ENCODE data around the gene ERC1.

Gene ERC1

DNA sequence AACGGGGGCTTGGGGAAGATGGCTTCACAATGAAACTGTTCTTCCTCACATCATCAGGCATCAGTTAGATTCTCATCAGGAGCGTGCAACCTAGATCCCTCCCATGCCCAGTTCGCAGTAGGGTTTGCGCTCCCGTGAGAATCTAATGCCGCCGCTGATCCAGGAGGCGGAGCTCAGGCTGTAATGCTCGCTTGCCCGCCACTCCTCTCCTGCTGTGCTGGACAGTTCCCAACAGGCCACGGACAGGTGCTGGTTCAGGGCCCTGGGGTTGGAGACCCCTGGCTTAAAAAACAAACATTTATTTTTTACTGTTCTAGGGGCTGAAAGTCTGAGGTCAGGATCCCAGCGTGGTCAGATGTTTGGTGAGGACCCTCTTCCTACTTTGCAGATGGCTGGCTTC is 422.9 kb downstream of the ERC1 start:
- Histone ChIP-seq H4K20me1 (ENCODE audit: insufficient read depth, low read length) (no peaks in the 10 kb centered on the region), H3F3A (ENCODE audit: insufficient read depth, low read length) (no peaks in the 10 kb centered on the region), H3K36me3 (ENCODE audit: insufficient read depth, low read length) (peaks cover 51% of the 10 kb centered on the region), H3K4me2 (ENCODE audit: low read length) (no peak overlapping the region), H3K27me3 (ENCODE audit: insufficient read depth, low read length) (no peaks in the 10 kb centered on the region), H3K27ac (ENCODE audit: low read depth, low read length, poor library complexity, severe bottlenecking) (no peak overlapping the region), H3K9me3 (ENCODE audit: low read length) (no peaks in the 10 kb centered on the region), H3K79me2 (ENCODE audit: insufficient read depth, low read length) (no peaks in the 10 kb centered on the region), H3K4me3 (ENCODE audit: low read depth, low read length, poor library complexity, severe bottlenecking) (no peak overlapping the region), H3K9me2 (ENCODE audit: low read depth, low read length) (no peaks in the 10 kb centered on the region), H2AFZ (ENCODE audit: low read length) (no peak overlapping the region), H3K9ac (ENCODE audit: low read length) (no peak overlapping the region), H3K4me1 (ENCODE audit: insufficient read depth, low read length, severe bottlenecking) (no peaks in the 10 kb centered on the region)
- TF ChIP-seq, protein P1, sequence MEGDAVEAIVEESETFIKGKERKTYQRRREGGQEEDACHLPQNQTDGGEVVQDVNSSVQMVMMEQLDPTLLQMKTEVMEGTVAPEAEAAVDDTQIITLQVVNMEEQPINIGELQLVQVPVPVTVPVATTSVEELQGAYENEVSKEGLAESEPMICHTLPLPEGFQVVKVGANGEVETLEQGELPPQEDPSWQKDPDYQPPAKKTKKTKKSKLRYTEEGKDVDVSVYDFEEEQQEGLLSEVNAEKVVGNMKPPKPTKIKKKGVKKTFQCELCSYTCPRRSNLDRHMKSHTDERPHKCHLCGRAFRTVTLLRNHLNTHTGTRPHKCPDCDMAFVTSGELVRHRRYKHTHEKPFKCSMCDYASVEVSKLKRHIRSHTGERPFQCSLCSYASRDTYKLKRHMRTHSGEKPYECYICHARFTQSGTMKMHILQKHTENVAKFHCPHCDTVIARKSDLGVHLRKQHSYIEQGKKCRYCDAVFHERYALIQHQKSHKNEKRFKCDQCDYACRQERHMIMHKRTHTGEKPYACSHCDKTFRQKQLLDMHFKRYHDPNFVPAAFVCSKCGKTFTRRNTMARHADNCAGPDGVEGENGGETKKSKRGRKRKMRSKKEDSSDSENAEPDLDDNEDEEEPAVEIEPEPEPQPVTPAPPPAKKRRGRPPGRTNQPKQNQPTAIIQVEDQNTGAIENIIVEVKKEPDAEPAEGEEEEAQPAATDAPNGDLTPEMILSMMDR (IDR thresholded peaks at IDR 0.05; ENCODE audit: low read length), result no peak
- no peak for TF ChIP-seq EZH2 (IDR thresholded peaks at IDR 0.05; ENCODE audit: borderline replicate concordance, low read length)

DNA sequence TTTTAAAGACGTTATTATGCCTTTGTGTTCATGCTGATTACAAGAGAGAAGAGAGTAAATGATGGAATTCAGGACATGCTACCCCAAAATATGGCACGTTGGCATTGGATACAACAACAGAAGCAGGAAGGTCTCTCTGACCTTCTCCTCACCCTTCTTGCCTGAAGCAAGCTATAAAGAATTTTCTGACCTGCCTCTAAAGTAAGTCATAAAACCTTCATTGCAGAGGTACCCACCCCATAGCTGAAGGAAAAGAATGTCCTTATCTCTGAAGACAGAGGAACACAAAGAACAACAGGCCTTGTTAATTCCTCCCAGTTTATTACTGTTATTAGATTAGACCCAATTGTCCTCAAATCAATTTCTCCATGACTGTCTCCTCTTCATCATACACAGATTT is 427.1 kb downstream of the ERC1 start:
- Histone ChIP-seq H3K4me2 (ENCODE audit: low read length) (no peak overlapping the region), H3K4me1 (ENCODE audit: insufficient read depth, low read length, severe bottlenecking) (peaks cover 10% of the 10 kb centered on the region), H2AFZ (ENCODE audit: low read length) (no peak overlapping the region), H3K36me3 (ENCODE audit: insufficient read depth, low read length) (peaks cover 38% of the 10 kb centered on the region), H4K20me1 (ENCODE audit: insufficient read depth, low read length) (no peaks in the 10 kb centered on the region), H3K9ac (ENCODE audit: low read length) (no peak overlapping the region), H3K79me2 (ENCODE audit: insufficient read depth, low read length) (no peaks in the 10 kb centered on the region), H3K27ac (ENCODE audit: low read depth, low read length, poor library complexity, severe bottlenecking) (no peak overlapping the region), H3K9me2 (ENCODE audit: low read depth, low read length) (no peaks in the 10 kb centered on the region), H3F3A (ENCODE audit: insufficient read depth, low read length) (no peaks in the 10 kb centered on the region), H3K9me3 (ENCODE audit: low read length) (peaks cover 11% of the 10 kb centered on the region), H3K27me3 (ENCODE audit: insufficient read depth, low read length) (no peaks in the 10 kb centered on the region), H3K4me3 (ENCODE audit: low read depth, low read length, poor library complexity, severe bottlenecking) (no peak overlapping the region)
- TF ChIP-seq EZH2 (IDR thresholded peaks at IDR 0.05; ENCODE audit: borderline replicate concordance, low read length), result no peak
- TF ChIP-seq, protein P1 (IDR thresholded peaks at IDR 0.05; ENCODE audit: low read length), result no peak

DNA sequence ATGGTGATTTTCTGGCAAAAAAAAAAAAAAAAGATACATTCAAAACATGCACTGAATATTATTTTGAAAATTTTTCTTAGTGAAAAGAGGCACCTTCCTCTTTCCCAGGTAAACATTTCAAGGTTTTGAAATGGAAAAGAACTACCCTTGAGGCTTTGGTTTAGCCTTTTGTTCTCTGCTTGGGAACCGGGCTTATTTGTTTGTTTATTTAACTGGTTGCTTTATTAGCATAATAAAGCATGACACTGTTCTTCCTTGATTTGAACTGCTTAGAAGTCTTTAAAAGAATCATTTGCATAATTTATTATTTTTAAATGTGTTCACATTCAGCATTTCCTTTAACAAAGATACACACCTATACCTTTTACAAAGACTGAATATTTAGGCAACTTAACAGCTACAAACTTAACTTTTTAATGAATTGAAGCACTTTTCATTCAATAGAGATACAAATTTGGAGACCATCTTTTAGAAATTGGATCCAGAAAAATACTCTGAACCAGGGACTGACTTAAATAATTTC is 428.9 kb downstream of the ERC1 start:
- H3K36me3 ChIP-seq (ENCODE audit: insufficient read depth, low read length), result peaks cover 31% of the 10 kb centered on the region
- peaks cover 17% of the 10 kb centered on the region for H3K4me1 ChIP-seq (ENCODE audit: insufficient read depth, low read length, severe bottlenecking)
- no peak overlapping the region for H3K4me2 ChIP-seq (ENCODE audit: low read length)
- no peak overlapping the region for H2AFZ ChIP-seq (ENCODE audit: low read length)
- no peaks in the 10 kb centered on the region for H3K9me2 ChIP-seq (ENCODE audit: low read depth, low read length)
- TF ChIP-seq, protein P1 (IDR thresholded peaks at IDR 0.05; ENCODE audit: low read length), result no peak
- TF ChIP-seq EZH2 (IDR thresholded peaks at IDR 0.05; ENCODE audit: borderline replicate concordance, low read length), result no peak
- no peak overlapping the region for H3K4me3 ChIP-seq (ENCODE audit: low read depth, low read length, poor library complexity, severe bottlenecking)
- no peaks in the 10 kb centered on the region for H3K27me3 ChIP-seq (ENCODE audit: insufficient read depth, low read length)
- no peaks in the 10 kb centered on the region for H4K20me1 ChIP-seq (ENCODE audit: insufficient read depth, low read length)
- H3K9ac ChIP-seq (ENCODE audit: low read length), result no peak overlapping the region
- H3K79me2 ChIP-seq (ENCODE audit: insufficient read depth, low read length), result no peaks in the 10 kb centered on the region
- no peaks in the 10 kb centered on the region for H3F3A ChIP-seq (ENCODE audit: insufficient read depth, low read length)
- peaks cover 11% of the 10 kb centered on the region for H3K9me3 ChIP-seq (ENCODE audit: low read length)
- H3K27ac ChIP-seq (ENCODE audit: low read depth, low read length, poor library complexity, severe bottlenecking), result no peak overlapping the region

All from OCI-LY1 (cell line).